Measurements from ENCODE around the gene PGM5. TPM values are rescaled to one million over a fixed set of nuclear protein-coding genes. Genes with fewer than 3 reads are reported as not detected.

The PGM5 gene
- total RNA-seq, 2 experiments from 2014 or later, result not detected

DNA sequence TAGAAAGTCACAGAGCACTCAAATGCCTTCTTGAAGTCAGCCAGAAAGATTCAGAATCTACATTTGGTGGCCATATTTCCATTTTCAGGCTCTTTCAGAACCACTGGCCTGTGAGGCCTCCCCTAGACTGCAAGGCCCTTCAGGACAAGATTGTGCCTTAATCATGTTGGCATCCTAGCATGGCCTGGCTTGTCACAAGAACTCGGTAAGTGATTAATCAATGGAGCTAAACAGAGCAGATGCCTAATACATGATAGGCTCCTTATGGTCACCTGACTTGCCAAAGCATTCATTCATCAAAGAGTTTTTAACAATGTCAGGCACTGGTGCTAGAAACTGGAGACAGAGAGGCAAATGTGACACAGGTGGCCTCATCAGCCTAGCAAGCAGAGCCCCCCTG is 70.3 kb downstream of the PGM5 start:
- H3K9me2 ChIP-seq (ENCODE audit: insufficient read depth, low read length), result no peaks in the 10 kb centered on the region
- no peaks in the 10 kb centered on the region for H4K20me1 ChIP-seq (ENCODE audit: insufficient read depth, low read length)
- no peaks in the 10 kb centered on the region for H3K36me3 ChIP-seq (ENCODE audit: insufficient read depth, low read length)
- no peak overlapping the region for H3K4me2 ChIP-seq (ENCODE audit: low read length)
- H3K4me3 ChIP-seq (ENCODE audit: low read depth, low read length, poor library complexity, severe bottlenecking), result no peak overlapping the region
- BruUV-seq (replicated peaks), result no TSS peak
- H3K79me2 ChIP-seq (ENCODE audit: insufficient read depth, low read depth, low read length), result no peaks in the 10 kb centered on the region
- ChIA-PET POLR2A (interaction anchor here (1.0 kb wide), 1 partner anchor 11 kb away, joined by 3 read pairs; no protein-coding TSS in a partner anchor), CTCF (ENCODE audit: unreplicated experiment) (no interaction called here)
- DNase-seq (ENCODE audit: low spot score), result no peak
- no peak overlapping the region for H2AFZ ChIP-seq (ENCODE audit: low read length)
- no peaks in the 10 kb centered on the region for H3K4me1 ChIP-seq (ENCODE audit: insufficient read depth, low read length, poor library complexity, severe bottlenecking)
- TF ChIP-seq EZH2phosphoT487 (IDR thresholded peaks at IDR 0.05; ENCODE audit: borderline replicate concordance, low read depth, low read length), result no peak
- intact Hi-C loops (cut with micrococcal nuclease; ENCODE audit: unreplicated experiment), result no loop called here
- H3K9me3 ChIP-seq (ENCODE audit: low read length), result no peaks in the 10 kb centered on the region
- H3K27ac ChIP-seq (ENCODE audit: low read depth, low read length, poor library complexity, severe bottlenecking), result no peak overlapping the region

DNA sequence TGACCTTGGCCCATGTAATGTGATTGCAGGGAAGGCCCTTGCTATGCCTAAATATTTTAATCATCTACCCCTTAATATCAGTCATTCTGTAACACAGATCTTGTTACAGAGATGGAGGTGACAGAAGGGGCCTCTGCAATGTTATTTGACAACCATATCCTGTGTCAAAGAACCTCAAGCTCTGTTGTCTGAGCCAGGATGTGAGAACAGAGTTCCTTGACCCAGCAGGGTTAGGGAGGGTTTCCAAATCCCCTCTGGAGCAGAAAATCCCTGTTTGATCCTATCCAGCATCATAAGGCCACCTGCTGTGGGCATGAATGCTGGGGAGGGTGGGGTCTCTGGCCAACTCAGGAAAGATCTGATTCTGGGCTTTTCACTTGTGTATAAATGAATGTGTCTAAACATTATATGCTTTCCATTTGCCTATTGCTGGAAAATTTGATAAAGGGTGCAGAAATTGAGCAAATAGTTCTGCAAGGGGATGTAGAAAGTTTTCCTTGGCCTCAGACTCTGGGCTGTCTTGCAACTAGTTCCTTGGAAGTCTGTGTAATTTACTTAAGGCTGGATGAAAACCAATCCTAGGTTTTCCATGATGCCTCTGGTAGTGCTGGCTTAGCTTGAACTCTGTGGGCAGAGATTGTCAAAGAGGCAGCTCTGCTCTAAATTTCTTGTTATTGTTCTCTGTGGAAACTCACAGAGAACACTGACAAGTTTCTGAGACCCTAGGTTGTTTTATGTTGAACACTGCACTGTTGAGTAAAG is 71.0 kb downstream of the PGM5 start:
- Histone ChIP-seq H3K36me3 (ENCODE audit: insufficient read depth, low read length) (no peaks in the 10 kb centered on the region), H3K4me1 (ENCODE audit: insufficient read depth, low read length, poor library complexity, severe bottlenecking) (no peaks in the 10 kb centered on the region), H3K9me2 (ENCODE audit: insufficient read depth, low read length) (no peaks in the 10 kb centered on the region), H3K4me2 (ENCODE audit: low read length) (no peak overlapping the region), H3K27ac (ENCODE audit: low read depth, low read length, poor library complexity, severe bottlenecking) (no peak overlapping the region), H2AFZ (ENCODE audit: low read length) (no peak overlapping the region), H4K20me1 (ENCODE audit: insufficient read depth, low read length) (no peaks in the 10 kb centered on the region), H3K4me3 (ENCODE audit: low read depth, low read length, poor library complexity, severe bottlenecking) (no peak overlapping the region), H3K9me3 (ENCODE audit: low read length) (no peaks in the 10 kb centered on the region), H3K79me2 (ENCODE audit: insufficient read depth, low read depth, low read length) (no peaks in the 10 kb centered on the region)
- no peak for DNase-seq (ENCODE audit: low spot score)
- CTCF ChIA-PET (ENCODE audit: unreplicated experiment), result no interaction called here
- POLR2A ChIA-PET, result interaction anchor here (1.0 kb wide), 1 partner anchor 11 kb away, joined by 3 read pairs; no protein-coding TSS in a partner anchor
- no peak for TF ChIP-seq EZH2phosphoT487 (IDR thresholded peaks at IDR 0.05; ENCODE audit: borderline replicate concordance, low read depth, low read length)
- TF ChIP-seq, protein P1, sequence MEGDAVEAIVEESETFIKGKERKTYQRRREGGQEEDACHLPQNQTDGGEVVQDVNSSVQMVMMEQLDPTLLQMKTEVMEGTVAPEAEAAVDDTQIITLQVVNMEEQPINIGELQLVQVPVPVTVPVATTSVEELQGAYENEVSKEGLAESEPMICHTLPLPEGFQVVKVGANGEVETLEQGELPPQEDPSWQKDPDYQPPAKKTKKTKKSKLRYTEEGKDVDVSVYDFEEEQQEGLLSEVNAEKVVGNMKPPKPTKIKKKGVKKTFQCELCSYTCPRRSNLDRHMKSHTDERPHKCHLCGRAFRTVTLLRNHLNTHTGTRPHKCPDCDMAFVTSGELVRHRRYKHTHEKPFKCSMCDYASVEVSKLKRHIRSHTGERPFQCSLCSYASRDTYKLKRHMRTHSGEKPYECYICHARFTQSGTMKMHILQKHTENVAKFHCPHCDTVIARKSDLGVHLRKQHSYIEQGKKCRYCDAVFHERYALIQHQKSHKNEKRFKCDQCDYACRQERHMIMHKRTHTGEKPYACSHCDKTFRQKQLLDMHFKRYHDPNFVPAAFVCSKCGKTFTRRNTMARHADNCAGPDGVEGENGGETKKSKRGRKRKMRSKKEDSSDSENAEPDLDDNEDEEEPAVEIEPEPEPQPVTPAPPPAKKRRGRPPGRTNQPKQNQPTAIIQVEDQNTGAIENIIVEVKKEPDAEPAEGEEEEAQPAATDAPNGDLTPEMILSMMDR (conservative IDR thresholded peaks at IDR 0.05; ENCODE audit: low read length), result no peak
- no TSS peak for BruUV-seq (replicated peaks)
- intact Hi-C loops (cut with micrococcal nuclease; ENCODE audit: unreplicated experiment), result no loop called here

DNA sequence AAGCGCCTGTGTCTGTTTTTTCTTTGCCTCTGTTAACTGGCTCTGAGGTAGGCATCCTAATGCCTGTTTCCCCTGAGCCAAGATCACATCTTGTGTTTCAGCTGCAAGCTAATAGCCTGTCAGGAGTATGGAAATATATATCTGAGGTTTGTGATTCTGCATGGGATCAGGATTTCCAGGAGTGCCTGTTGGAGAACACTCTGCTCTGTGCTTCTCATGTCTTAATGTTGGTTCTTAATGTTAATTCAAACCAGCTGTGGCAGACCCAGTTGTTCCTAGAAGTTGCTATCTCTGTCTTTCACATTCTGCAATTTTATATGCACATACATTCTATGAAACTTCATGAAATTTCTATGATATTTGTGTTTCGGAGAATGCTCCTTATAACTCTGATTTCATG is 72.1 kb downstream of the PGM5 start:
- no peak overlapping the region for H3K27ac ChIP-seq (ENCODE audit: low read depth, low read length, poor library complexity, severe bottlenecking)
- CTCF ChIA-PET (ENCODE audit: unreplicated experiment), result no interaction called here
- TF ChIP-seq, protein P1 (conservative IDR thresholded peaks at IDR 0.05; ENCODE audit: low read length), result no peak
- TF ChIP-seq EZH2phosphoT487 (IDR thresholded peaks at IDR 0.05; ENCODE audit: borderline replicate concordance, low read depth, low read length), result no peak
- no TSS peak for BruUV-seq (replicated peaks)
- no peaks in the 10 kb centered on the region for H3K36me3 ChIP-seq (ENCODE audit: insufficient read depth, low read length)
- no peaks in the 10 kb centered on the region for H3K79me2 ChIP-seq (ENCODE audit: insufficient read depth, low read depth, low read length)
- no peaks in the 10 kb centered on the region for H4K20me1 ChIP-seq (ENCODE audit: insufficient read depth, low read length)
- no peaks in the 10 kb centered on the region for H3K9me3 ChIP-seq (ENCODE audit: low read length)
- H2AFZ ChIP-seq (ENCODE audit: low read length), result no peak overlapping the region
- H3K4me2 ChIP-seq (ENCODE audit: low read length), result no peak overlapping the region
- POLR2A ChIA-PET, result no interaction called here
- no peak overlapping the region for H3K4me3 ChIP-seq (ENCODE audit: low read depth, low read length, poor library complexity, severe bottlenecking)
- intact Hi-C loops (cut with micrococcal nuclease; ENCODE audit: unreplicated experiment), result no loop called here
- no peaks in the 10 kb centered on the region for H3K4me1 ChIP-seq (ENCODE audit: insufficient read depth, low read length, poor library complexity, severe bottlenecking)
- H3K9me2 ChIP-seq (ENCODE audit: insufficient read depth, low read length), result no peaks in the 10 kb centered on the region
- no peak for DNase-seq (ENCODE audit: low spot score)
